NCI-H128 (cell line): Measurements from ENCODE around the gene OVOL1.
A peak's percentile ranks its signal among the peaks of the same experiment; 100 is the strongest.
"Not testable (repeated sequence)": the region's sequence is repeated elsewhere in the genome, so short reads cannot be mapped to it uniquely, and the experiment has no call there.

Source experiments
- DNase-seq: peaks from one replicate; lab custom pipeline; 2025; ENCODE audit not compliant: unreplicated experiment; lab: John Stamatoyannopoulos, UW

The OVOL1 gene

DNA sequence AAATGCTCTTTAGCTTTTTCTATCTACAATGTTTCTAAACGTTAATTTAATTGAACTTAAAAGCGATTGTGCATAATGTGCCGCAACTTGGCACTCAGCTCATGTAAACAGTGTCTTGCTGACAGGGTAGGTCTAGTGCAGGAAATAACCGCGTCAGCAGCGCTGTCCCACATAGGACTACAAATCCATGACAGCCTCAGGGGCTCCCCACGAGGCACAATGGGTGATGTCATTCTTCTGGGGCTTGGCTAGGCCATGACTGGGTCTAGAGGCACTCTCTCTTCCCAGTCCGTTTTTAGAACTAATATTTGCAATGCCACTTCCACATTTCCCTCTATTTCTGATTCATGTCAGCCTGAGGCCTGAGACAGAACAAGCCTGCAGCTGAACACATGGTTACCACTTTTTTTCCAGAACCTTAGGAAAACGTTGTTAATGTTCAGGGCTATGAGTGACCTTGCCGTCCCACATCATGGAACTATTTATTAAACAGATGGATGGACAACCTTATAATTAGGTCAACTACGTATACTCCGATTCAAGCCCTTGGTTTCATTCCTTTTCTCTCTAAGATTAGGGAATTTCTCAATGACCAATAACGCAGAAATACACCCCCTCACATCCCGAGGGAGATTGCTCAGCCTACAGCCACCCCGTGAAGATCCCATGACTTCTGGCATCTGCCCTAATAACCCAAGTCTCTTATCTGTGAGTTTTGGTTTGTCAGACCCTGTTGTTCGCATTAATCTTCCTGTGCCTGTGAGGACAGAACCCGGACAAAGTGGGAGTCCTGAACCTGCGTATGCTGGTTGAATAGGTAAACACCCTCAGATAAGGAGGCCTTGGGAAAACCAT lies 27.5 kb downstream of the OVOL1 start:
- no peak for DNase-seq

DNA sequence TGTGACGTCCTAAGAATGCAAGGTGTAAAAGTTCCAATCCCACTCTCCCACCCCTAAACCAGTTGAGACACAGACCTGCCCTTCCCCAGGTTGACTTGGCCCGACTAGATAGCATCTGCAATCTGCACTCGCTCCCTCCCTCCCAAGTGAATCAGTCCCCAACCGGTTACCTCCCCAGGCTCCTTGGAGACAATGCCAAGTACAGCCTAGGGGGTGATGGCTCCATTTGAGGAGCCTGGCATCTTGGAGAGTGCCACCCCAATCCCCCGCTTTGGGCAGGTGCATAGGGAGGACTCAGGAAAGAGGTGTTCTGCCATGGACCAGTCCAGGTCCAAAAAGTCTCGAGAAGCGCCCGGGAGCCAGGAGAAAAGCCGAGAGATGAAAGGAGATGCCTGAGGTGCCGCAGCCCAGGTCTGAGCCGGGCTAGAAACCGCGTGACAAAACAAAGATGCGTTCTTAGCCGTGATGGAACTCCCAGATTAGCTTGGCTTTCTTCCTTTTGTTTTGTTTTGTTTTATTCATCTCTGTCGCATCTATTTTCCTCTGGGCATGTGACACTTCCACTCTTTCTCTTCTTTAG lies 28.2 kb downstream of the OVOL1 start:
- DNase-seq, result no peak

DNA sequence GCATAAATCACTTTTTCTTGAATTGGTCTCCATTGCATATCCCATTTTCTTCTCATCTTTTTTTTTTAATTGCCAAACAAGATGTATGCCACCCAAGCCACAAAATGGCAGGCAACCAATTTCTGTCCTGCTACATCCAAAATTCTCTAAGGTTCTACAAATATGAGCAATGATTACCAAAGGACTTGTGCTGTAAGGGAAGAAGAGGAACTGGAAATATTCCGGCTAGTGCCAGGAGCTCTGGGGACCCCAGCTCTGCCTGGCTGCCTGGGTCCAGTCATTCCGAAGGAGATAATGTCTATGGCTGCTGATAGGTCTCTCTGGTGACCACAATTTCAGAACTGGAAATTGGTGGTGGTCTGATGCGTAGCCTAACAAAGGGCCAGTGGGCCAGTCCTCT lies 29.8 kb downstream of the OVOL1 start:
- DNase-seq, result no peak

DNA sequence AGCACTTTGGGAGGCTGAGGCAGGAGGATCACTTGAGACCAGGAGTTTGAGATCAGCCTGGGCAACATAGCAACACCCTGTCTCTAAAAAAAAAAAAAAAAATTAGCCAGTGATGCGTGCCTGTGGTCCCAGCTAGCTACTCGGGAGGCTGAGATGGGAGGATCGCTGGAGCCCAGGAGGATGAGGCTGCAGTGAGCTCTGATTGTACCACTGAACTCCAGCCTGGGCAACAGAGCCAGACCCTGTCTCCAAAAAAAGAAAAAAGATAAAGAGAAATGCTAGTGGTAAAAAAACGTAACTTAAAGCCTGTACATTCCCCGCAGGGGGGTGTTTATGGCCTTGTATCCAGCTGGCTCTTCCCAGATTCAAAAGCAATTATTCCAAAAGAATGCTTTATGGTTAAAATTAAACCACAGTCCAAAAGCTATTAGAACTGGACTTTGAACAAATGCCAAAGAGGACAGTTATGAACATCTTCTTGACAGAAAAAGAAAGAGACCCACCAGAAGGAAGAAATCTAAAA lies 30.5 kb downstream of the OVOL1 start:
- no peak for DNase-seq

DNA sequence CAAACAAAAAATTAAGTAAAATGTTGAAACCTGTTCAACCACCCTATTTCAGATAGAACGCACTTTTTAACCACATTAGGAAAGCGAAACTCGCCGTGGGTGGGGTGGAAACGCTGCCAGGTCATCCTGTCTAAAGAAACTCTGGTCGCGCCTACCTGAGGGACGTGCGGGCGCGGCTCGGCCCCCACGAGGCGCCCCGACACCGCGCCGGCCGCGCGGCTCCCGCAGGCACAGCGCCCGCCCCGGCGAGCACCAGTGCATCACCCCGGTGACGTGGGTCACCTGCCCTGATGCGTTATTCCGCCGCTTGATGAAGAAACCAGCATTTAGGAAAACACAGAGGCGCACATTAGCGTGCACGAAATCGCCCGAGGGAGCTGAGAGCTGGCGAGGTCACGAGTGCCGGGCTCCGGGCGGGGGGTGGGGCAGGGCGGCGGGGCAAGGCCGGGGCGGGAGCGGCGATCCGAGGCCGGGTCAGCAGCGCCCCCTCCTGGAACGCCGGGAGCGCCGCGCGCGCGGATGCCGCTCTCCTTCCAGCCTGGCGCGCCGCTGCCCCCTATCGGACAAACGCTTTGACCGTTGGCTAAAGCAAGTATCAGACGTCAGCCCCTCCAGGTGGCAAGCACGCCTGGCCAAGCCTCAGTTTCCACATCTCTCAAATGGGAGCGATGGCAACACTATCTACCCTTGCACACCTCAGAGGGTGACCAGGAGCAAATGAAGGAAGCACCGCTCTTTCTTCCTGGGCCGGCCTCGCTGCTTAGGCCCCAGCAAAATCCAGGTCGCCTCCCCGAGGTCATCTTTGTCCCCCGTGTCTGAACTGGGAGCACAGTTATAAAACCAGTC lies 31.2 kb downstream of the OVOL1 start:
- DNase-seq, result peak; percentile 81

DNA sequence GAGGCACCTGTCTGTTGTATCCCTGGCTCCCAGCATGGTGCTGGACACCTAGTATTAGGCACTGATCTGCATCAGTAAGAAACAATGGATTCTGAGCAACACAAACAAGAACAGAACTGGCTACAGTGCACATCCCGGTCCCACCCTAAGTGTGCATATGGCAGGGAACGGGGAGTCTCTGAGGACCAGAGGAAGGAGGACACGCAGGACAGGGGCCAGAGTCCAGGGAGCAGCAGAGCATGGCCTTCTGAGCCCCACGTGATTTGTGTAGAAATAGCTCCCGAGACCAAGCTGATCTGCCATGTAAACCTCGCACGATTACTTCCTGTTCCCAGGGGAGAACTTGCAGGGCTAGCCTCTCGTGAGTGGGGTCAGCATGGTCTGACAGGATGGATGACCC lies 34.2 kb downstream of the OVOL1 start:
- DNase-seq, result no peak

DNA sequence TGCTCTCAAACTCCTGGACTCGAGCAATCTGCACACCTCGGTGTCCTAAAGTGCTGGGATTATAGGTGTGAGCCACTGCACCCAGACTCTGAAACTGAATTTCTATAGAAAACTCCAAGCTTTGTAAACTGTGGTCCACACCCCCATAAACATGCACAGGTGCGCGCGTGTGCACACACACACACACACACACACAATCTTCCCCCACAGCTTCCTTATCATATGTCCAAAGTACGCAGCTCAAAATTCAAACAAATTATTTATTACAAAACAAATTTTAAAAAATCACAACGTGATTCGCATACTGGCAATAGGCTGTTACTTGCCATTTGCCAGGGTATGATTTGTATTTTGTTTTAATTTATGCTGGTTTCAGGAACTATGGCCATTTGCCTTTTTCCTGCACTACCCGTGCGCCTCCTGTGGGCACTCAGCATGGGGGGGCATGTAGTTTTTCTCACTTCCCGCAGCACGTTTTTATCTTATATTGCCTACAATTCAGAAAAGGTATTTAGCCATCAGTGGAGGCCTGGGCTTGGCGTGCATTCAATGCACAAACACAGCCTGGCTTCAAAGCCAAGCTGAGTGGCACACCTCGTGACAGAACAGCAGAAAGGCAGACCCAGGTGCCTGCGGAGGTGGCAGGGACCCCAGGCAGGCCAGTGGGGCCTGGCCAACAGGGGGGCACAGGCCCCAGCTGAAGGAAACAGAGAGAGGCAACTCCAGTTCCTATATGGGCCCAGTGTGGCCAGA lies 36.1 kb downstream of the OVOL1 start:
- DNase-seq, result no peak

DNA sequence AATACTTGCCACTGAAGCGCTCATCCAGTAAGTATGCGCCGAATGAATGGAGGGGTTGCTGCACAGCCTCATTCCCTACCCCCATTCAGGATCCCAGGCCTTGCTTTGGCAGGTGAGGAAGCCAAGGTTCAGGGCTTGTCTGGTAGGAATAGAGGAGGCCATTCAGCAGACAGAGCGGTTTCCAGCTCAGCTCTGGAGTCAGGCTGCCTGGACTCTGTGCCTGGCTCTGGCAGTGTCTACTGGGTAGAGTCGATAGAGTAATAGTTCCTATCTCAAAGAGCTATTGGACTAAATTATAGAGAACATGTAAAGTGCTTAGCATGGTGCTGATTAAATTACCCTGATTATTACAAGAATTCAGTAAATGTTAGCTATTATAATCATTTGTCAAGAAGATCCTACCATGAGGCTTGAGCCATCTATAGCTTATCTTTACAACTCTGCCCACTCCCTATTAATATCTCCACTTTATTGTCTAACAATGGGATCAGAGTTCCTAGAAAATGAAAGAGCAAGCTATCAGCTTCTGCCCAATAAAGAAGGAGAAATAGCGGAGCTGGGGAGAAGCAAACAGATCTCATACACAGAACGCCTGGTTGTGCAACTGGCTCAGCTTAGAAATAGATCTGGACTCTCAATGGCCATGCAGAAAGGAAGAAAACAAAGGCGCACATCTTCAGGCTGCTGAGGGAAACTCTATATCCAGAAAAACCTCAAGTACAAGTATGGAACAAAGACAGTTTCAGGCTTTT lies 40.3 kb downstream of the OVOL1 start:
- no peak for DNase-seq

DNA sequence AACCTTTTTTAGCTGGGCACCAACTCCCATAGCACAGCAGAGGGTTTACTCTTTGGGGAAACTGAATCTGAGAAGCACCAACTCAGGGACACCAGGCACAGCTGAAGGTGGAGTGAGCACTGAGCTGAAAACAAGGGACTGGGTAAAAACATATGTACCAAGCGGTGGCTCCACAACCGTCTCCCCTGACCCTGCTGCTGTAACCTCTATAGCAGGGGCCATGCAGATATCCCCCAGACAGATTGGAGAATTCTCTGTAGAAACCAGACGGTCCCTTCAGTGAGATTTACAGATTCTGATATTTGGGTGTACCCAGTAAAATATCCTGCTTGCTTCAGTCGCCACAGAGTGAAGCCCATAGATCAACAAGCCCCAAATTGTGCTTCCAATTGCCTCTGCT lies 42.6 kb downstream of the OVOL1 start:
- DNase-seq, result no peak

DNA sequence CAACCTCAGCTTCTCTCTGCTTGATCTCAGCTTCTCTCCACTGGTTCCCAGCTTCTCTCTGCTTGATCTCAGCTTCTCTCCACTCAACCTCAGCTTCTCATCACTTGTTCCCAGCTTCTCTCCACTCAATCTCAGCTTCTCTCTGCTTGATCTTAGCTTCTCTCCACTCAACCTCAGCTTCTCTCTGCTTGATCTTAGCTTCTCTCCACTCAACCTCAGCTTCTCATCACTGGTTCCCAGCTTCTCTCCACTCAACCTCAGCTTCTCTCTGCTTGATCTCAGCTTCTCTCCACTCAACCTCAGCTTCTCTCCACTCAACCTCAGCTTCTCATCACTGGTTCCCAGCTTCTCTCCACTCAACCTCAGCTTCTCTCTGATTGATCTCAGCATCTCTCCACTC lies 45.4 kb downstream of the OVOL1 start:
- DNase-seq, result not testable (repeated sequence)

DNA sequence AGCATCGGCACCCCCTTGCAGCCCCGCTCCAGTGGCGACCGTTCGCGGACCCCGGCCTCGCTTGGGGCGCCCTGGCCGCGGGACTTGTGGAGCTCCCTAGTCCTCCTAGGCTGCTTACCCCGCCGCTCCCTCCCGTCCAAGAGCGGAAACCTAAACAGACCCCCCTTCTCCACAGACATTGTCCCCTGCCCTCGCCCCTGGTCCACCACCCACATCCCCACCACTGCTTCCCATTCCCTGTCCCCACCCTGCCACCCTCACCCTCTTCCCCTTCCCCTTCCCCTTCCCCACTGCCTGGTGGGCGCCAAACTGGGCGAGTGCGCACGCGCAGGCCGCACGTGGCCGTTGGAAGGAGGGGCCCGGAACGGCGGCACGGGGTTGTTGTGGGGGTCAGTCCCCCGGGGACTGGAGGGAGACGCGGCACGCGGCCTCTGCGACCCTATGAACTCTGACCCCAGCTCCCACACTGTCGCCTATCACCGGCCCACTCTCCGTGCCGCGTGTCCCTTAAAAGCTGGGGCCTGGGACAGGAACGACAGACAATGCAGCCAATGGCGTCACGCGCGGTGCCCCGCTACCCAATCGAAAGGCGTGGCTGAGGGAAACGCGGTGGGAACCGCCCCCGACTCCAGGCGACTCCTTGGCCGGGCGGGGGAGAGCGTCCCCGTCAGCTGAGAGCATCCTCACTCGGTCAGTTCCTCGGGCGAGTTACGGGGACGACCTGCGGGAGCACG lies 46.6 kb downstream of the OVOL1 start, which contains the start of gene SNX32:
Gene SNX32, plus strand, starts transcription at position 667 of the 734 bp plus-strand sequence. CDS start 103 bp downstream, outside the sequence.
- DNase-seq, result peak; percentile 86

DNA sequence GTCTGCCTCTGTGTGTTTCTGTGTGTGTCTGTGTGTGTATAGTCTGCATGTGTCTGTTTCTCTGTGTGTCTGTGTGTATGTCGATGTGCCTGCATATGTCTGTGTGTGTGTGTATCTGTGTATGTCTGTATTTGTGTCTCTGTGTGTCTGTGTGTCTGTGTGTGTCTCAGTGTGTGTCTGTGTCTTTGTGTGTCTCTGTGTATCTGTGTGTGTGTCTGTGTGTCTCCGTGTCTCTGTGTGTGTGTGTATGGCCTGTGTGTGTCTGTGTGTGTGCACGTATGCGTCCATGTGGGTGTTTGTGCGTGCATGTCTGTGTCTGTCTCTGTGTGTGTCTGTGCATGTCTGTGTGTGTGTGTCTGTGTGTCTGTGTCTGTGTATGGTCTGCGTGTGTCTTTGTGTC lies 47.3 kb downstream of the OVOL1 start:
- DNase-seq, result no peak

DNA sequence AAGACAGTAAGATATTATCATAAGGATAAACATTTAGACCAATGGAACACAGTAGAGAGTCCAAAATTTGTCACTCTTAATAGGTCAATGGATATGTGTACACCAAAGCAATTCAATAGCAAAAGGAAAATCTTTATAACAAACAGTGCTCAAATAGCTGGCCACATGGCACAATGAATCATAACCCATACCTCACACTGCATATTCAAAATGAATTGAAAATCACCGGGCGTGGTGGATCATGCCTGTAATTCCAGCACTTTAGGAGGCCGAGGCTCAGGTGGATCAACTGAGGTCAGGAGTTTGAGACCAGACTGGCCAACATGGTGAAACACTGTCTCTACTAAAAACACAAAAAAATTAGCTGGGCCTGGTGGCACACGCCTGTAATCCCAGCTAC lies 55.3 kb downstream of the OVOL1 start:
- no peak for DNase-seq

DNA sequence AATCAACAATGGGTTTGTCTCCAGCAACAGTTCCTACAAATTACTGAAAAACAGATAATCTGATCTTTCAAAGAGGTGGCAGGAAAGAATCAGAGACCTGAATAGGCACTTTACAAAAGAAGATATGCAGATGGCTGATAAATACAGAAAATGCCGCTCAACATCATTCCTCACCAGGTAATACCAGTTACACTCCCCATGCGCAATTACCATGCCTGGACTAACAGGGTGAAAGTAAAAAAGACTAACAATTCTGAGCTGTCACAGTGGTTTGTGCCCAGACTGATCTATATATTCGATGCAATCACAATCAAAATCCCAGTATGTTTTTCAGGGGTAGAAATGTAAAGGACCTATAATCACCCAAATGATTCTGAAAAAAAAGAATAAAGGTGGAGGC lies 56.9 kb downstream of the OVOL1 start:
- no peak for DNase-seq

DNA sequence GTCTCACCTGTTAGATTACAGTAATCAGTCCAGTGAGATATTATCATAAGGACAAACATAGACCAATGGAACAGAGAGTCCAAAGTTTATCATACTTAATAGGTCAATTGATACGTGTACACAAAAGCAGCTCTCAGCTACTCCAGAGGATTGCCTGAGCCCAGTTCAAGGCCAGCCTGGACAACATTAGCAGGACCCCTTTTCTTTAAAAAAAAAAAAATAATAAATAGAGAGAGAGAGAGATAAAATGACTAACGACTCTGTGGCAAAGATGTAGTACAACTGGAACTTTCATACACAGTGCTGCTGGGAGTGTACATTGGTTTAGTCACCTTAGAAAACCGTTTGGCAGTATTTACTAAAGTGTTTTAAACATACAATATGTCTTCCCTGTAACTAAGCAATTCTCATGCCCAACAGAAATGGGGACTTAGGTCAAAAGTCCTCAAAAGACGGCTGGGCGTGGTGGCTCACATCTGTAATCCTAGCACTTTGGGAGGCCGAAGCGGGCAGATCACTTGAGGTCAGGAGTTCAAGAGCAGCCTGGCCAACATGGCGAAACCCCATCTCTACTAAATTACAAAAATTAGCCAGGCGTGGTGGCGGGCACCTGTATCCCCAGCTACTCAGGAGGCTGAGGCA lies 57.5 kb downstream of the OVOL1 start:
- DNase-seq, result no peak
